Measurements from ENCODE around the gene ZNF423. TPM values are rescaled to one million over a fixed set of nuclear protein-coding genes. Genes with fewer than 3 reads are reported as not detected.

The ZNF423 gene
- total and polyA plus RNA-seq, 2 of the 13 experiments (the other 11 are each of a cell fraction or from before 2014, with no cell fraction given) = 0.07 to 0.31 TPM

- H4K20me1 ChIP-seq (ENCODE audit: insufficient read depth, low read length) = no peaks in the 10 kb centered on the region
- H3K27ac ChIP-seq (ENCODE audit: extremely low read length, insufficient read depth, low read length) = no peak overlapping the region
- ChIA-PET CTCF (ENCODE audit: low intra/inter-chr PET ratio, low total read pairs) (no interaction called here), POLR2A (no interaction called here)
- H3K4me2 ChIP-seq (ENCODE audit: low read depth, low read length) = no peak overlapping the region
- intact Hi-C loops (cut with micrococcal nuclease; ENCODE audit: unreplicated experiment) = no loop called here
- H3K9ac ChIP-seq (ENCODE audit: insufficient read depth, low read depth, low read length) = no peak overlapping the region
- no peaks in the 10 kb centered on the region for H3K36me3 ChIP-seq (replicated peaks in 1 of 2; ENCODE audit: control insufficient read depth in 1 of 2, insufficient read depth in 2 of 2, low read length in 2 of 2)
- ATAC-seq = no peak
- DNase-seq (ENCODE audit: low spot score) = no peak
- no TSS peak for BruUV-seq (replicated peaks)
- H2AFZ ChIP-seq (ENCODE audit: low read length) = no peak overlapping the region
- peaks cover 34% of the 10 kb centered on the region for H3K9me3 ChIP-seq (ENCODE audit: low read length)
- H3K27me3 ChIP-seq (ENCODE audit: control insufficient read depth in 1 of 2, insufficient read depth in 2 of 2, low read length in 2 of 2) = no peaks in the 10 kb centered on the region; a peak in 1 of 5 replicates
- TF ChIP-seq MAFK (conservative IDR thresholded peaks at IDR 0.05 in 1 of 2, IDR thresholded peaks at IDR 0.05 in 1 of 2; ENCODE audit: low read length in 2 of 2) = no peak
- TF ChIP-seq KDM4B (CRISPR knock-in tag; IDR thresholded peaks at IDR 0.05) = no peak
- TF ChIP-seq BCL3 (CRISPR knock-in tag; IDR thresholded peaks at IDR 0.05) = no peak
- no peak for TF ChIP-seq ZFP90 (CRISPR knock-in tag; IDR thresholded peaks at IDR 0.05; ENCODE audit: borderline replicate concordance)
- no peak for TF ChIP-seq ZNF564 (CRISPR knock-in tag; IDR thresholded peaks at IDR 0.05)
- no peak for TF ChIP-seq AGO2 (optimal IDR thresholded peaks at IDR 0.05; ENCODE audit: low read depth, low read length)
- TF ChIP-seq KLF6 (CRISPR knock-in tag; IDR thresholded peaks at IDR 0.05) = no peak
- no peak for TF ChIP-seq HOXA5 (CRISPR knock-in tag; IDR thresholded peaks at IDR 0.05)
- no peak for TF ChIP-seq DPF2 (CRISPR knock-in tag; IDR thresholded peaks at IDR 0.05; ENCODE audit: borderline replicate concordance, low read depth)
- no peak for TF ChIP-seq NFRKB (IDR thresholded peaks at IDR 0.05)
- H3K4me1 ChIP-seq (ENCODE audit: insufficient read depth, low read length) = no peaks in the 10 kb centered on the region
- in situ Hi-C loops (cut with HindIII; ENCODE audit: extremely low pct_ligation_motif_present, low pct_unique_long_range_greater_than_20kb) = no loop called here
- 15% methylated on average over 1 of the region's 1 CpG for WGBS (ENCODE audit: low lambda C conversion rate)
- H3K4me3 ChIP-seq (replicated peaks in 1 of 3; ENCODE audit: insufficient read depth in 1 of 3, low read depth in 2 of 3, low read length in 3 of 3) = no peak overlapping the region
- FAIRE-seq = no peak
- H3K79me2 ChIP-seq (ENCODE audit: insufficient read depth, low read length) = no peaks in the 10 kb centered on the region
Observed at GRCh38 chr16:49650603-49651002, 205.3 kb downstream of the ZNF423 start.

Data from HepG2 (cell line).